ENCODE data around the gene GPRC5C. TPM values are rescaled to one million over a fixed set of nuclear protein-coding genes. Genes with fewer than 3 reads are reported as not detected.

The GPRC5C gene
- total RNA-seq, 4 donors from 2014 or later: 11.5 to 29.0 (median 16.0) TPM

GRCh38 chr17:74450925-74451403 lies 19.1 kb downstream of the GPRC5C start:
- ATAC-seq (ENCODE audit: low FRiP score) (no peak), DNase-seq (ENCODE audit: low spot score) (no peak)
- TF ChIP-seq CTCF (IDR thresholded peaks at IDR 0.05): no peak

GRCh38 chr17:74451557-74451956 lies 19.7 kb downstream of the GPRC5C start:
- DNase-seq (ENCODE audit: low spot score) (no peak), ATAC-seq (ENCODE audit: low FRiP score) (no peak)
- TF ChIP-seq CTCF (IDR thresholded peaks at IDR 0.05): no peak

- no peak for TF ChIP-seq CTCF (IDR thresholded peaks at IDR 0.05)
- DNase-seq (ENCODE audit: low spot score): no peak
- no peak for ATAC-seq (ENCODE audit: low FRiP score)
These were observed 20.3 kb downstream of the GPRC5C start for GRCh38 chr17:74452033-74452840.

GRCh38 chr17:74452841-74453661 lies 21.2 kb downstream of the GPRC5C start:
- ATAC-seq (ENCODE audit: low FRiP score): peak; percentile 2
- DNase-seq (ENCODE audit: low spot score): no peak
- no peak for TF ChIP-seq CTCF (IDR thresholded peaks at IDR 0.05)

- peak; percentile 26 for ATAC-seq (ENCODE audit: low FRiP score)
- no peak for DNase-seq (ENCODE audit: low spot score)
- TF ChIP-seq CTCF (IDR thresholded peaks at IDR 0.05): no peak
These were observed 21.8 kb downstream of the GPRC5C start for GRCh38 chr17:74453665-74454196.

- DNase-seq (ENCODE audit: low spot score) (peak; percentile 62), ATAC-seq (ENCODE audit: low FRiP score) (peak; percentile 92)
- TF ChIP-seq CTCF (IDR thresholded peaks at IDR 0.05): no peak
These were observed 22.5 kb downstream of the GPRC5C start for GRCh38 chr17:74454197-74455024.
